ENCODE results near the gene TSHZ1.

Gene TSHZ1

GRCh38 chr18:75304678-75305557 is 94.3 kb downstream of the TSHZ1 start:
- no peak overlapping the region for H3K4me3 ChIP-seq (ENCODE audit: low read depth, low read length)
- no peak for TF ChIP-seq CTCF (IDR thresholded peaks at IDR 0.05; ENCODE audit: low read depth, low read length, missing control alignments)
- DNase-seq (ENCODE audit: low read depth) = no peak
- in situ Hi-C loops (cut with HindIII; ENCODE audit: low sequenced_read_pairs) = no loop called here

- in situ Hi-C loops (cut with HindIII; ENCODE audit: low sequenced_read_pairs) = no loop called here
- DNase-seq (ENCODE audit: low read depth) = no peak
- no peak overlapping the region for H3K4me3 ChIP-seq (ENCODE audit: low read depth, low read length)
- TF ChIP-seq CTCF (IDR thresholded peaks at IDR 0.05; ENCODE audit: low read depth, low read length, missing control alignments) = no peak
Observed at GRCh38 chr18:75305984-75306383, 95.4 kb downstream of the TSHZ1 start.

GRCh38 chr18:75307530-75307929 is 96.9 kb downstream of the TSHZ1 start:
- H3K4me3 ChIP-seq (ENCODE audit: low read depth, low read length) = no peak overlapping the region
- in situ Hi-C loops (cut with HindIII; ENCODE audit: low sequenced_read_pairs) = no loop called here
- TF ChIP-seq CTCF (IDR thresholded peaks at IDR 0.05; ENCODE audit: low read depth, low read length, missing control alignments) = no peak

GRCh38 chr18:75309564-75309963 is 99.0 kb downstream of the TSHZ1 start:
- no peak for TF ChIP-seq CTCF (IDR thresholded peaks at IDR 0.05; ENCODE audit: low read depth, low read length, missing control alignments)
- in situ Hi-C loops (cut with HindIII; ENCODE audit: low sequenced_read_pairs) = no loop called here
- DNase-seq (ENCODE audit: low read depth) = no peak
- H3K4me3 ChIP-seq (ENCODE audit: low read depth, low read length) = no peak overlapping the region

More at GRCh38 chr18:75307530-75307929, 96.9 kb downstream of the TSHZ1 start:
- no peak for DNase-seq (ENCODE audit: low read depth)

- no peak for TF ChIP-seq CTCF (IDR thresholded peaks at IDR 0.05; ENCODE audit: low read depth, low read length, missing control alignments)
- no peak for DNase-seq (ENCODE audit: low read depth)
- in situ Hi-C loops (cut with HindIII; ENCODE audit: low sequenced_read_pairs) = no loop called here
- no peak overlapping the region for H3K4me3 ChIP-seq (ENCODE audit: low read depth, low read length)
Observed at GRCh38 chr18:75314117-75314516, 103.5 kb downstream of the TSHZ1 start.

GRCh38 chr18:75314606-75315005 is 104.0 kb downstream of the TSHZ1 start:
- no peak for TF ChIP-seq CTCF (IDR thresholded peaks at IDR 0.05; ENCODE audit: low read depth, low read length, missing control alignments)
- in situ Hi-C loops (cut with HindIII; ENCODE audit: low sequenced_read_pairs) = no loop called here
- no peak overlapping the region for H3K4me3 ChIP-seq (ENCODE audit: low read depth, low read length)

More at GRCh38 chr18:75314606-75315005, 104.0 kb downstream of the TSHZ1 start:
- no peak for DNase-seq (ENCODE audit: low read depth)
